Measurements from ENCODE around the gene ANTXRL.
"Not testable (repeated sequence)": the region's sequence is repeated elsewhere in the genome, so short reads cannot be mapped to it uniquely, and the experiment has no call there.

ANTXRL gene

GRCh38 chr10:46254467-46254866 is 32.3 kb upstream of the ANTXRL start:
- no peak for DNase-seq (ENCODE audit: low read depth in 2 of 2)

GRCh38 chr10:46255210-46255609 is 31.6 kb upstream of the ANTXRL start:
- not testable (repeated sequence) for DNase-seq (ENCODE audit: low read depth in 2 of 2)

GRCh38 chr10:46255801-46256747 is 30.7 kb upstream of the ANTXRL start:
- DNase-seq (ENCODE audit: low read depth in 2 of 2), result peak in 1 of 2 experiments; percentile 58

- DNase-seq (ENCODE audit: low read depth in 2 of 2), result no peak
These were observed 29.7 kb upstream of the ANTXRL start for GRCh38 chr10:46257099-46257498.

- not testable (repeated sequence) for DNase-seq (ENCODE audit: low read depth in 2 of 2)
These were observed 23.8 kb upstream of the ANTXRL start for GRCh38 chr10:46262906-46263560.

- no peak for DNase-seq (ENCODE audit: low read depth in 2 of 2)
These were observed 22.9 kb upstream of the ANTXRL start for GRCh38 chr10:46263831-46264268.

GRCh38 chr10:46264336-46264735 is 22.5 kb upstream of the ANTXRL start:
- DNase-seq (ENCODE audit: low read depth in 2 of 2), result no peak

- no peak for DNase-seq (ENCODE audit: low read depth in 2 of 2)
These were observed 21.9 kb upstream of the ANTXRL start for GRCh38 chr10:46264737-46265368.

GRCh38 chr10:46265566-46266305 is 21.1 kb upstream of the ANTXRL start:
- DNase-seq (ENCODE audit: low read depth in 2 of 2), result not testable (repeated sequence)

- no peak for DNase-seq (ENCODE audit: low read depth in 2 of 2)
These were observed 20.4 kb upstream of the ANTXRL start for GRCh38 chr10:46266306-46266985.

- no peak for DNase-seq (ENCODE audit: low read depth in 2 of 2)
These were observed 19.4 kb upstream of the ANTXRL start for GRCh38 chr10:46267132-46267985.

- peak in 1 of 2 experiments; percentile 45 for DNase-seq (ENCODE audit: low read depth in 2 of 2)
These were observed 18.5 kb upstream of the ANTXRL start for GRCh38 chr10:46268076-46268881.

- not testable (repeated sequence) for DNase-seq (ENCODE audit: low read depth in 2 of 2)
These were observed 17.2 kb upstream of the ANTXRL start for GRCh38 chr10:46269554-46270053.

- DNase-seq (ENCODE audit: low read depth in 2 of 2), result no peak
These were observed 16.5 kb upstream of the ANTXRL start for GRCh38 chr10:46270086-46270811.

GRCh38 chr10:46270963-46271530 is 15.8 kb upstream of the ANTXRL start:
- DNase-seq (ENCODE audit: low read depth in 2 of 2), result not testable (repeated sequence)

- DNase-seq (ENCODE audit: low read depth in 2 of 2), result not testable (repeated sequence)
These were observed 14.8 kb upstream of the ANTXRL start for GRCh38 chr10:46271795-46272499.

GRCh38 chr10:46272863-46273415 is 13.9 kb upstream of the ANTXRL start:
- no peak for DNase-seq (ENCODE audit: low read depth in 2 of 2)

All from stimulated activated CD4-positive, alpha-beta T cell treated with anti-CD3 and anti-CD28 coated beads, Interleukin-12 subunit alpha, Interleukin-12 subunit beta, amount 100 ng/mL, for 24 hours (primary cell).